Measurements from ENCODE around the gene ANKRD53.

DNA sequence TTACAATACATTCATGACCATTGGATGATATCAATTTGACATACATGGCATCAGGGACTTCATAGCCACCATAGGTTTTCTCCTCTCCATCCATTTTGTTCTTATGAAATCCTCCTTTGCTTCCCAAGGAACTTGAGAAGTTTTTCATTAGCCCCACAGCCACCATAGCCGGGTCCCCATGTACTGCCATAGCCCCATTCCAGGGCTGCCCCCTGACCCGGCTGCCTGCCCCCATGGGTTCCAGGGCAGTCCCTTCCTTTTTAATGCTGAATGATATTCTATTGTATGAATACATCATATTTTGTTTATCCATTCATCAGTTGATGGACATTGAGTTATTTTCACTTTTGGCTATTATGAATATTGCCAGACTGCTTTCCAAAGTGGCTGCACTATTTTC, 22.3 kb upstream of the ANKRD53 start:
- TF ChIP-seq, protein P1, sequence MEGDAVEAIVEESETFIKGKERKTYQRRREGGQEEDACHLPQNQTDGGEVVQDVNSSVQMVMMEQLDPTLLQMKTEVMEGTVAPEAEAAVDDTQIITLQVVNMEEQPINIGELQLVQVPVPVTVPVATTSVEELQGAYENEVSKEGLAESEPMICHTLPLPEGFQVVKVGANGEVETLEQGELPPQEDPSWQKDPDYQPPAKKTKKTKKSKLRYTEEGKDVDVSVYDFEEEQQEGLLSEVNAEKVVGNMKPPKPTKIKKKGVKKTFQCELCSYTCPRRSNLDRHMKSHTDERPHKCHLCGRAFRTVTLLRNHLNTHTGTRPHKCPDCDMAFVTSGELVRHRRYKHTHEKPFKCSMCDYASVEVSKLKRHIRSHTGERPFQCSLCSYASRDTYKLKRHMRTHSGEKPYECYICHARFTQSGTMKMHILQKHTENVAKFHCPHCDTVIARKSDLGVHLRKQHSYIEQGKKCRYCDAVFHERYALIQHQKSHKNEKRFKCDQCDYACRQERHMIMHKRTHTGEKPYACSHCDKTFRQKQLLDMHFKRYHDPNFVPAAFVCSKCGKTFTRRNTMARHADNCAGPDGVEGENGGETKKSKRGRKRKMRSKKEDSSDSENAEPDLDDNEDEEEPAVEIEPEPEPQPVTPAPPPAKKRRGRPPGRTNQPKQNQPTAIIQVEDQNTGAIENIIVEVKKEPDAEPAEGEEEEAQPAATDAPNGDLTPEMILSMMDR (IDR thresholded peaks at IDR 0.05; ENCODE audit: poor library complexity), result no peak
- TF ChIP-seq EZH2phosphoT487 (IDR thresholded peaks at IDR 0.05; ENCODE audit: low read depth, severe bottlenecking, unreplicated experiment) (no peak), EZH2 (IDR thresholded peaks at IDR 0.05; ENCODE audit: borderline replicate concordance) (no peak)
